Hepatocyte (in vitro differentiated cells): ENCODE results near the gene KRTAP27-1. TPM values are rescaled to one million over a fixed set of nuclear protein-coding genes. Genes with fewer than 3 reads are reported as not detected.

Source experiments
- DNase-seq: peaks from one replicate; pipeline ENCODE4 v3.0.0-alpha.2; 2016; ENCODE audit warnings: low spot score
- H2AFZ ChIP-seq: fragments of 200-600 bp; sonication (generic); 2 replicates; pipeline ENCODE4 v1.6.0; 2016; ENCODE audit warnings: antibody characterized with exemption, mild to moderate bottlenecking
- H3K27ac ChIP-seq: fragments of 200-600 bp; sonication (generic); 2 replicates; pipeline ENCODE4 v1.5.1; 2016; ENCODE audit warnings: mild to moderate bottlenecking
- H3K27me3 ChIP-seq: fragments of 200-600 bp; sonication (generic); 2 replicates; pipeline ENCODE4 v1.6.1; 2016
- H3K36me3 ChIP-seq: fragments of 200-600 bp; sonication (generic); replicated peaks from 2 replicates; pipeline ENCODE4 v1.5.1; 2016; ENCODE audit warnings: low read depth; ENCODE audit not compliant: insufficient read depth
- H3K4me1 ChIP-seq: fragments of 200-600 bp; sonication (generic); 2 replicates; pipeline ENCODE4 v1.5.1; 2016; ENCODE audit warnings: mild to moderate bottlenecking, moderate library complexity; ENCODE audit not compliant: insufficient read depth
- H3K4me2 ChIP-seq: fragments of 200-600 bp; sonication (generic); 2 replicates; pipeline ENCODE4 v1.6.0; 2016
- H3K4me3 ChIP-seq: fragments of 200-600 bp; sonication (generic); 2 replicates; pipeline ENCODE4 v1.5.1; 2016; ENCODE audit warnings: mild to moderate bottlenecking
- H3K79me2 ChIP-seq: fragments of 200-600 bp; sonication (generic); 2 replicates; pipeline ENCODE4 v1.6.0; 2017; ENCODE audit warnings: mild to moderate bottlenecking
- H3K9me2 ChIP-seq: fragments of 200-600 bp; sonication (generic); replicated peaks from 2 replicates; pipeline ENCODE4 v1.6.0; 2017; ENCODE audit warnings: mild to moderate bottlenecking; ENCODE audit not compliant: insufficient read depth
- H3K9me3 ChIP-seq: fragments of 200-600 bp; sonication (generic); 2 replicates; pipeline ENCODE4 v1.5.1; 2016; ENCODE audit warnings: low read depth, mild to moderate bottlenecking
- H4K20me1 ChIP-seq: fragments of 200-600 bp; sonication (generic); 2 replicates; pipeline ENCODE4 v1.6.0; 2016; ENCODE audit warnings: mild to moderate bottlenecking; ENCODE audit not compliant: insufficient read depth, poor library complexity, severe bottlenecking
- EZH2 ChIP-seq: fragments of 200-600 bp; sonication (generic); IDR thresholded peaks from 2 replicates; pipeline ENCODE4 v1.6.1; 2016; ENCODE audit warnings: antibody characterized with exemption, mild to moderate bottlenecking, borderline replicate concordance
- EZH2phosphoT487 ChIP-seq: fragments of 200-600 bp; sonication (generic); IDR thresholded peaks from one replicate; pipeline ENCODE4 v1.6.1; 2018; ENCODE audit warnings: antibody characterized with exemption, mild to moderate bottlenecking, low read depth, moderate library complexity; ENCODE audit not compliant: unreplicated experiment, severe bottlenecking
- WGBS: methylation state at CpG from one replicate; pipeline ENCODE4 v1.1.6; 2016; ENCODE audit warnings: low lambda C conversion rate; ENCODE audit errors: missing lambda C conversion rate; 5-methylcytosine and 5-hydroxymethylcytosine counted together
- polyA plus RNA-seq: library from polyadenylated mRNA; unstranded; fragments of >200 nt; fragmentation: Nextera tagmentation; extraction: Ambion mirVana; gene quantifications from 2 replicates; pipeline ENCODE4 v1.2.1, GENCODE V29; 2016
- total RNA-seq: library from RNA; depleted of rRNA; stranded (reverse); fragments of >200 nt; gene quantifications from 2 replicates; pipeline ENCODE4 v1.2.3, GENCODE V29; 2014
- TF ChIP-seq, protein P1 (sequence below): fragments of 200-600 bp; sonication (generic); IDR thresholded peaks from 2 replicates; pipeline ENCODE4 v1.5.1; 2016; ENCODE audit warnings: antibody characterized with exemption, mild to moderate bottlenecking; ENCODE audit not compliant: poor library complexity

The KRTAP27-1 gene
- total and polyA plus RNA-seq, 2 experiments from 2014 or later = not detected

DNA sequence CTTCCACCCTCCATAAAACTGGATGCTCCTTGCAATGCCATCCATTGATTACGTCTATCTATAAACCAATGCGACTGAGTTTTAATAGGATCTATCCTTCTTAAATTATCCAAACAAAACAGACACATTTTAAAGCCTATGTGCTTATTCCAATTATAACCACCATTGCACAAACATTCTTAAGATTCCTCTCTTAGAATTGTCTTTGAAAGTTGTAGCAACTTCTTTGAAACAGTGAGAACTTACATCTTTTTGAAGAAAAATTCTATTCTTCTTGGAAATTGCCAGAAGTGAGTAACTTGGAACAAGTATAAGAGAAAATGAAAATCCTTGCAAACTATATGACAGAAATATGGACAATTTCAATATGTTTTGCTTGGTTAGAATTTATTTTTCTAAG, 17.3 kb downstream of the KRTAP27-1 start, which contains the start of gene KRTAP26-1:
KRTAP26-1 (minus strand) TSS at position 101 of the 400 bp plus-strand sequence. CDS start 280 bp downstream, outside the sequence.
- Histone ChIP-seq H2AFZ (no peak within 1 kb of the TSS), H3K27me3 (no peaks in the 10 kb centered on the region), H3K4me2 (no peak within 1 kb of the TSS), H3K79me2 (no peaks in the 10 kb centered on the region), H3K4me1 (no peaks in the 10 kb centered on the region), H3K4me3 (no peak within 1 kb of the TSS), H4K20me1 (no peaks in the 10 kb centered on the region), H3K36me3 (no peaks in the 10 kb centered on the region), H3K9me3 (peaks cover 5% of the 10 kb centered on the region), H3K9me2 (no peaks in the 10 kb centered on the region), H3K27ac (no peak within 1 kb of the TSS)
- TF ChIP-seq, protein P1, sequence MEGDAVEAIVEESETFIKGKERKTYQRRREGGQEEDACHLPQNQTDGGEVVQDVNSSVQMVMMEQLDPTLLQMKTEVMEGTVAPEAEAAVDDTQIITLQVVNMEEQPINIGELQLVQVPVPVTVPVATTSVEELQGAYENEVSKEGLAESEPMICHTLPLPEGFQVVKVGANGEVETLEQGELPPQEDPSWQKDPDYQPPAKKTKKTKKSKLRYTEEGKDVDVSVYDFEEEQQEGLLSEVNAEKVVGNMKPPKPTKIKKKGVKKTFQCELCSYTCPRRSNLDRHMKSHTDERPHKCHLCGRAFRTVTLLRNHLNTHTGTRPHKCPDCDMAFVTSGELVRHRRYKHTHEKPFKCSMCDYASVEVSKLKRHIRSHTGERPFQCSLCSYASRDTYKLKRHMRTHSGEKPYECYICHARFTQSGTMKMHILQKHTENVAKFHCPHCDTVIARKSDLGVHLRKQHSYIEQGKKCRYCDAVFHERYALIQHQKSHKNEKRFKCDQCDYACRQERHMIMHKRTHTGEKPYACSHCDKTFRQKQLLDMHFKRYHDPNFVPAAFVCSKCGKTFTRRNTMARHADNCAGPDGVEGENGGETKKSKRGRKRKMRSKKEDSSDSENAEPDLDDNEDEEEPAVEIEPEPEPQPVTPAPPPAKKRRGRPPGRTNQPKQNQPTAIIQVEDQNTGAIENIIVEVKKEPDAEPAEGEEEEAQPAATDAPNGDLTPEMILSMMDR = no peak
- TF ChIP-seq EZH2phosphoT487 (no peak), EZH2 (no peak)
- 94% methylated on average over 2 of the region's 2 CpGs for WGBS
- no peak for DNase-seq

DNA sequence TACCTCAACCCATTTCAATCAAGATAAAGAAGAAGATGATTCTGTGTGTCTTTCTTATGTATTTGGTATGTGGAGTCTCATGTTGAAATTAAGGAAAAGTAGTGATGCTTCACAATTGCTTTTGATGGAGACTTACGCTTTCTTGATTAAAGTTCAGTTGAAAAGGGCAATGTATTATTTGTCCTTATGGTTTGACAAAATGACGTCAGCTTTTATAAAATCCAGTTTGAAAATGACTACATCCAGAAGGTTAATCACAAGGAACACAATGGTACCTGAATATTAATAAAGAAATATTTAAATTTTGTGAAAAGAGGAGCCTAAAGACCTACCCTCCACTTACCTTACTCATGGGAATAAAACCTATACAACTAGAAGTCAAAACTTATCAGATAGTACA, 21.8 kb downstream of the KRTAP27-1 start:
- Histone ChIP-seq H3K9me3 (no peaks in the 10 kb centered on the region), H3K9me2 (no peaks in the 10 kb centered on the region), H3K27ac (no peak overlapping the region), H3K4me2 (no peak overlapping the region), H2AFZ (no peak overlapping the region), H4K20me1 (no peaks in the 10 kb centered on the region), H3K27me3 (no peaks in the 10 kb centered on the region), H3K4me3 (no peak overlapping the region), H3K79me2 (no peaks in the 10 kb centered on the region), H3K4me1 (no peaks in the 10 kb centered on the region), H3K36me3 (no peaks in the 10 kb centered on the region)
- TF ChIP-seq EZH2 (no peak), EZH2phosphoT487 (no peak)
- TF ChIP-seq, protein P1 = no peak
- WGBS = 95% methylated on average over 2 of the region's 2 CpGs
- DNase-seq = no peak

DNA sequence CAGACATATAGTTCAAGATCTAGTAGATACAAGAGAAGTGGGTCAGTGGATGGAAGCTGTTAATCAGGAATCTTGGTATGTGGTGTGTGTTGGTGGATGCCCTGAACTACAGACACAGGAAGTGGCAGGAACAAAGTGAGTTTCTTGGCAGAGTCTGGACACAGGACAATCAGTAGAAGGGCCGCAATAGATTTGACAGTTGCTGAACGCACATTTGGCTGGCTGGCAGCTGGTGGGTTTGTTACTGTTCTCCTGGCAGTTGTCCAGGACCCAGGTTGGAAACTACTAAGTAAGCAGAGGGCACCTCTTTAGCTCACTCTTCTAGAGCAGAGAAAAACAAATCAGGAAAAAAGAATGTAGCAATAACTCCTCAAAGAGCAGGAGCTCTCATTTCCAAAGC, 30.6 kb downstream of the KRTAP27-1 start:
- H3K9me3 ChIP-seq = no peaks in the 10 kb centered on the region
- H3K79me2 ChIP-seq = no peaks in the 10 kb centered on the region
- 81% methylated on average over 2 of the region's 2 CpGs for WGBS
- DNase-seq = no peak
- no peaks in the 10 kb centered on the region for H3K27me3 ChIP-seq
- H3K36me3 ChIP-seq = no peaks in the 10 kb centered on the region
- no peak overlapping the region for H2AFZ ChIP-seq
- H3K4me2 ChIP-seq = no peak overlapping the region
- H4K20me1 ChIP-seq = no peaks in the 10 kb centered on the region
- H3K9me2 ChIP-seq = no peaks in the 10 kb centered on the region
- H3K4me3 ChIP-seq = no peak overlapping the region
- no peak overlapping the region for H3K27ac ChIP-seq
- no peaks in the 10 kb centered on the region for H3K4me1 ChIP-seq
- TF ChIP-seq EZH2phosphoT487 = no peak
- TF ChIP-seq EZH2 = no peak
- TF ChIP-seq, protein P1 = no peak

DNA sequence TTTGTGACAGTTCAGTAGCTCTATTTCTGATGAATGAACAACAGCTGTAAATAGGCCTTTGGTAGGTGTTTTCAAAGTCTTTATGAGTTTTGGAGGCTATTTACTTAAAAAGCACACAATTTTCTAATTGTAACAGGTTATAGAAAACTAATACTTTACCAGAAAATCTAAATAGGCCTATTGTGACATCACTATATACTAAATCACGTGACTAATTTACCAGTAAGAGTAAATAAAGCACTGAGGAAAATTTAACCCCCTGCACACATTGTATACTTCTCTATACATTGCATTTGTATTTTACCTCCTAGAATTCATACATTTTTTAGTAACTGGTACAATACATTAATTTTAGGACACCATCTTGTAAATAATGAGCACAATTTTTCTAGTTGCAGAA, 32.4 kb downstream of the KRTAP27-1 start:
- Histone ChIP-seq H3K36me3 (no peaks in the 10 kb centered on the region), H3K4me2 (no peak overlapping the region), H3K27ac (no peak overlapping the region), H3K9me2 (no peaks in the 10 kb centered on the region), H3K9me3 (peaks cover 4% of the 10 kb centered on the region), H3K27me3 (no peaks in the 10 kb centered on the region), H3K4me3 (no peak overlapping the region), H3K79me2 (no peaks in the 10 kb centered on the region), H2AFZ (no peak overlapping the region), H3K4me1 (no peaks in the 10 kb centered on the region), H4K20me1 (no peaks in the 10 kb centered on the region)
- no peak for TF ChIP-seq EZH2
- TF ChIP-seq EZH2phosphoT487 = no peak
- TF ChIP-seq, protein P1 = no peak
- no peak for DNase-seq
- 61% methylated on average over 1 of the region's 1 CpG for WGBS
